Measurements from ENCODE around the gene ZNF48.

DNA sequence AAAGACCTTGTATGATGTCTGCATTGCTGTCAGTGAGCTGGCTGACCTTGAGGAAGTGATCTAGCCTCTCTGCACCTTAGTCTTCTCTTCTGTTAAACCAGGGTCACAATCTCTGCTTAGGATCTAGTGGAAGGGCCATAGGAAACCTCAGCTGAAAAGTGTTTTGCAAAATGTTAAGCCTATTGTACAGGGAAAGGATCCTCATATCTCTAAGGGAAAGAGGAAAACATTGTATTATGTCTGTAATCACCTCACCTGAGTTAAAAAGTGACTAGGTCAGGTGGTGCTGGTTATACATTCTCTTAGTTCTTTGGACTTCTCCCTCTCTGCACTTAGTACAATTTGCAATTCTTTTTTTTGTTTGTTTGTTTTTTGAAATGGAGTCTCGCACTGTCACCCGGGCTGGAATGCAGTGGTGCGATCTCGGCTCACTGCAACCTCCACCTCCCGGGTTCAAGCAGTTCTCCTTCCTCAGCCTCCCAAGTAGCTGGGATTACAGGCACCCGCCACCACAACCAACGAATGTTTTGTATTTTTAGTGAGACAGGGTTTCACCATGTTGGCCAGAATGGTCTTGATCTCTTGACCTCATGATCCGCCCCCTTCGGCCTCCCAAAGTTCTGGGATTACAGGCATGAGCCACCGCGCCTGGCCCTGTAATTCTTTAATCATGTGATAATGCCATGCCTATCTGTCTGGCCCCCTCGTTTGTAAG is 52.4 kb downstream of the ZNF48 start:
- TF ChIP-seq, protein P1, sequence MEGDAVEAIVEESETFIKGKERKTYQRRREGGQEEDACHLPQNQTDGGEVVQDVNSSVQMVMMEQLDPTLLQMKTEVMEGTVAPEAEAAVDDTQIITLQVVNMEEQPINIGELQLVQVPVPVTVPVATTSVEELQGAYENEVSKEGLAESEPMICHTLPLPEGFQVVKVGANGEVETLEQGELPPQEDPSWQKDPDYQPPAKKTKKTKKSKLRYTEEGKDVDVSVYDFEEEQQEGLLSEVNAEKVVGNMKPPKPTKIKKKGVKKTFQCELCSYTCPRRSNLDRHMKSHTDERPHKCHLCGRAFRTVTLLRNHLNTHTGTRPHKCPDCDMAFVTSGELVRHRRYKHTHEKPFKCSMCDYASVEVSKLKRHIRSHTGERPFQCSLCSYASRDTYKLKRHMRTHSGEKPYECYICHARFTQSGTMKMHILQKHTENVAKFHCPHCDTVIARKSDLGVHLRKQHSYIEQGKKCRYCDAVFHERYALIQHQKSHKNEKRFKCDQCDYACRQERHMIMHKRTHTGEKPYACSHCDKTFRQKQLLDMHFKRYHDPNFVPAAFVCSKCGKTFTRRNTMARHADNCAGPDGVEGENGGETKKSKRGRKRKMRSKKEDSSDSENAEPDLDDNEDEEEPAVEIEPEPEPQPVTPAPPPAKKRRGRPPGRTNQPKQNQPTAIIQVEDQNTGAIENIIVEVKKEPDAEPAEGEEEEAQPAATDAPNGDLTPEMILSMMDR (IDR thresholded peaks at IDR 0.05 in 4 of 5, conservative IDR thresholded peaks at IDR 0.05 in 1 of 5), result no peak
- no peak for TF ChIP-seq POLR2A (IDR thresholded peaks at IDR 0.05)

Data from gastrocnemius medialis (tissue), 4 donors.